Stimulated activated naive B cell treated with anti-CD40 and anti-IgM and Interleukin-4, amounts not matched to agents 10 μg/mL and 1 μg/mL and 100 μg/mL, for 72 hours (primary cell): Measurements from ENCODE around the gene UGT1A4.

Source experiments
- ATAC-seq, 2 donors: fragments of 150-1000 bp; cut with Tn5 transposase; replicated peaks; 2 replicates each; pipeline ENCODE4 v1.10.0; 2021; ENCODE audit warnings: moderate library complexity in 1 of 2
- DNase-seq: peaks from one replicate; pipeline ENCODE4 v3.0.0; 2021
- H3K27ac Mint-ChIP-seq: one replicate; pipeline ENCODE4 v1.8.0; 2022; ENCODE audit warnings: mild to moderate bottlenecking, mixed read lengths
- H3K27me3 Mint-ChIP-seq, 2 donors: one replicate each; pipeline ENCODE4 v1.8.0; 2022; ENCODE audit warnings: mixed read lengths in 2 of 2
- H3K36me3 Mint-ChIP-seq, 2 donors: one replicate each; pipeline ENCODE4 v1.8.0; 2022; ENCODE audit warnings: mixed read lengths in 2 of 2, mild to moderate bottlenecking in 1 of 2
- H3K4me1 Mint-ChIP-seq, 2 donors: one replicate each; pipeline ENCODE4 v1.8.0; 2022; ENCODE audit warnings: mixed read lengths in 2 of 2, mild to moderate bottlenecking in 1 of 2
- H3K4me3 Mint-ChIP-seq, 2 donors: one replicate each; pipeline ENCODE4 v1.8.0; 2022; ENCODE audit warnings: mild to moderate bottlenecking in 2 of 2, mixed read lengths in 2 of 2, moderate library complexity in 1 of 2
- H3K9me3 Mint-ChIP-seq, 2 donors: one replicate each; pipeline ENCODE4 v1.8.0; 2022; ENCODE audit warnings: mixed read lengths in 2 of 2, mild to moderate bottlenecking in 1 of 2

UGT1A4 gene

DNA sequence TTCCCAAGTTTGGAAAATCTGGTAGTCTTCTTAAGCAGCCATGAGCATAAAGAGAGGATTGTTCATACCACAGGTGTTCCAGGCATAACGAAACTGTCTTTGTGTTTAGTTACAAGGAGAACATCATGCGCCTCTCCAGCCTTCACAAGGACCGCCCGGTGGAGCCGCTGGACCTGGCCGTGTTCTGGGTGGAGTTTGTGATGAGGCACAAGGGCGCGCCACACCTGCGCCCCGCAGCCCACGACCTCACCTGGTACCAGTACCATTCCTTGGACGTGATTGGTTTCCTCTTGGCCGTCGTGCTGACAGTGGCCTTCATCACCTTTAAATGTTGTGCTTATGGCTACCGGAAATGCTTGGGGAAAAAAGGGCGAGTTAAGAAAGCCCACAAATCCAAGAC, 53.6 kb downstream of the UGT1A4 start:
- Mint-ChIP-seq H3K4me1 (no peaks in the 10 kb centered on the region), H3K36me3 (peaks cover 6 to 9% of the 10 kb centered on the region in 2 donors), H3K9me3 (peaks cover 9 to 12% of the 10 kb centered on the region in 2 donors), H3K27me3 (peaks cover 12 to 17% of the 10 kb centered on the region in 2 donors), H3K27ac (no peak overlapping the region), H3K4me3 (no peak overlapping the region)
- ATAC-seq (no peak), DNase-seq (no peak)

DNA sequence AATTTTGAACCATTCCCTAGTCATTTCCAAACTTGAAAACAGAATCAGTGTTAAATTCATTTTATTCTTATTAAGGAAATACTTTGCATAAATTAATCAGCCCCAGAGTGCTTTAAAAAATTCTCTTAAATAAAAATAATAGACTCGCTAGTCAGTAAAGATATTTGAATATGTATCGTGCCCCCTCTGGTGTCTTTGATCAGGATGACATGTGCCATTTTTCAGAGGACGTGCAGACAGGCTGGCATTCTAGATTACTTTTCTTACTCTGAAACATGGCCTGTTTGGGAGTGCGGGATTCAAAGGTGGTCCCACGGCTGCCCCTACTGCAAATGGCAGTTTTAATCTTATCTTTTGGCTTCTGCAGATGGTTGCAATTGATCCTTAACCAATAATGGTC, 54.0 kb downstream of the UGT1A4 start:
- peaks cover 12 to 15% of the 10 kb centered on the region in 2 donors for H3K27me3 Mint-ChIP-seq
- DNase-seq (no peak), ATAC-seq (no peak)
- H3K4me3 Mint-ChIP-seq = no peak overlapping the region
- H3K36me3 Mint-ChIP-seq = peaks cover 6 to 9% of the 10 kb centered on the region in 2 donors
- H3K4me1 Mint-ChIP-seq = no peaks in the 10 kb centered on the region
- peaks cover 9 to 13% of the 10 kb centered on the region in 2 donors for H3K9me3 Mint-ChIP-seq
- H3K27ac Mint-ChIP-seq = no peak overlapping the region

DNA sequence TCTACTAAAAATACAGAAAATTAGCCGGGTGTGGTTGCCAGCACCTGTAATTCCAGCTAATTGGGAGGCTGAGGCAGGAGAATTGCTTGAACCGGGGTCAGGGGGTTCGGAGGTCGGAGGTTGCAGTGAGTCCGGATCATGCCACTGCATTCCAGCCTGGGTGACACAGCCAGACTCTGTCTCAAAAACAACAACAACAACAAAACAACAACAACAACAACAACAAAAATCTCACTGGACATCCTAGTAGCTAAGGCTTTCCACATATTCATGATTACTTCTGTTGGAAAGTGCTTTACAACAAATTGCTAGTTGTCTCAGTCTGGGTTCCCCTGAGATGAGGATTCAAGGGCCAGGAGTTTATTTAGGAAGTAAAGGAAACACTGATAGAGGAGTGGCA, 55.3 kb downstream of the UGT1A4 start:
- DNase-seq (no peak), ATAC-seq (no peak)
- H3K36me3 Mint-ChIP-seq = peaks cover 6 to 9% of the 10 kb centered on the region in 2 donors
- no peaks in the 10 kb centered on the region for H3K4me1 Mint-ChIP-seq
- H3K9me3 Mint-ChIP-seq = peaks cover 9 to 15% of the 10 kb centered on the region in 2 donors
- peaks cover 17 to 24% of the 10 kb centered on the region in 2 donors for H3K27me3 Mint-ChIP-seq
- no peak overlapping the region for H3K4me3 Mint-ChIP-seq
- no peak overlapping the region for H3K27ac Mint-ChIP-seq

DNA sequence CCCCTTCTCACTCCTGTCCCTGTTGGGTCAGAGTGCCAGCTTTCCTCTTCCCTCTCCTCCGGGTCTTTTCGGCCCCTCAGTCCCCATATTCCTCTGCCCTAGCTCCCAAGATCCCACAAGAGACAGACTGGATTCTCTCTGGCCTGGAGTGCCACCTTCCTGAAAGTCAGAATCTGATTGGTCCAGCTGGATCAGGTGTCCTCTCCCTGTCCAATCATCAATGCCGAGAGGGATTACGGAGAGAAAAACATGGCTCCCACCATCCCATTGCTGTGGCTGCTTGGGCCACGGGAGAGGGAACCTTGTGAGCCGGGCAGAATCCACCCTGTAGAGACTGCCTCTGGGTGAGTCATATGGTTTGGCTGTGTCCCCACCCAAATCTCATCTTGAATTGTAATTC, 56.9 kb downstream of the UGT1A4 start:
- Mint-ChIP-seq H3K36me3 (peaks cover 4 to 9% of the 10 kb centered on the region in 2 donors), H3K9me3 (peaks cover 9 to 17% of the 10 kb centered on the region in 2 donors), H3K4me1 (no peaks in the 10 kb centered on the region), H3K27ac (no peak overlapping the region), H3K4me3 (no peak overlapping the region), H3K27me3 (peaks cover 20 to 31% of the 10 kb centered on the region in 2 donors)
- DNase-seq (no peak), ATAC-seq (no peak)

DNA sequence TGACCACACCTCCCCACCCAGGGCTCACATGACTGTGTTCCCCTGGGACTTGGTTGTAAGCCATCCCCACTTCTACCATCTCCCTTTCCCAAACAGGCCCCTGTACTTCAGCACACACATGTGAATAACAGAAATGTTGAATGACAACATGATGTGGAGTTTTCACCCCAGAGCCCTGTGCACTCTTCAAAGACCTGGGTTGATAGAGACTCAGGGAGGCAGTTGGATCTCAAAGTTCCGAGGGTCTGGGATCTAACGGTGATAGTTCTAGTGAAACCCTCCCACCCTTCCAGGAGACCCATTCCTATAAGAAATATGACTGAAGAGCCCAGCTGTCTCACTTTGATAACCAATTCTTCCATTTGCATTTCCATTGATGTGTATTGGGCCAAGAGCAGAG, 59.5 kb downstream of the UGT1A4 start, which contains the start of gene MROH2A:
MROH2A (plus strand) TSS at position 301 of the 400 bp plus-strand sequence. CDS start 1,029 bp downstream, outside the sequence.
- no peak within 1 kb of the TSS for H3K4me3 Mint-ChIP-seq
- H3K27ac Mint-ChIP-seq = no peak within 1 kb of the TSS
- peaks cover 30 to 38% of the 10 kb centered on the region in 2 donors for H3K27me3 Mint-ChIP-seq
- H3K9me3 Mint-ChIP-seq = peaks cover 9 to 21% of the 10 kb centered on the region in 2 donors
- DNase-seq = no peak
- H3K4me1 Mint-ChIP-seq = no peaks in the 10 kb centered on the region
- no peak for ATAC-seq
- H3K36me3 Mint-ChIP-seq = peaks cover 4 to 9% of the 10 kb centered on the region in 2 donors

DNA sequence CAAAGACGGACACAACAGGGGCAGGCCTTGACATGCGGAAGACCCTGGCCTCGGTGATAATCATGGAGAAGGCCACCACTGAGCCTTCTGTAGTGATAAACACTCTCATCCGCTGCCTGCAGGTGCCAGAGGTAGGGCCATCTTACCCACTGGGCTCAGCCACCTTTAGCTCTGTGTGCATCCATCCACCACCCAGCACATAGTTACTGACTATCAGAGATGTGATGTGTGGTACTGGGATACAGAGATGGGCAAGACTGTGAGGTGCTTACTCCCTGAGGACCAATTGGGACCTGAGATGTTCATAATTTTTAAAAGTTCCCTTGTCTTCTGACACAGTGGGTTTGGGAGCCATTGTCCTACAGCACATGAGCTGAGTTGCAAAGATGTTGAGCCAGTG, 61.2 kb downstream of the UGT1A4 start:
- Mint-ChIP-seq H3K36me3 (peaks cover 4 to 9% of the 10 kb centered on the region in 2 donors), H3K27me3 (peaks cover 36 to 37% of the 10 kb centered on the region in 2 donors), H3K4me3 (no peak overlapping the region), H3K9me3 (peaks cover 9 to 21% of the 10 kb centered on the region in 2 donors), H3K4me1 (no peaks in the 10 kb centered on the region), H3K27ac (no peak overlapping the region)
- DNase-seq (no peak), ATAC-seq (no peak)

DNA sequence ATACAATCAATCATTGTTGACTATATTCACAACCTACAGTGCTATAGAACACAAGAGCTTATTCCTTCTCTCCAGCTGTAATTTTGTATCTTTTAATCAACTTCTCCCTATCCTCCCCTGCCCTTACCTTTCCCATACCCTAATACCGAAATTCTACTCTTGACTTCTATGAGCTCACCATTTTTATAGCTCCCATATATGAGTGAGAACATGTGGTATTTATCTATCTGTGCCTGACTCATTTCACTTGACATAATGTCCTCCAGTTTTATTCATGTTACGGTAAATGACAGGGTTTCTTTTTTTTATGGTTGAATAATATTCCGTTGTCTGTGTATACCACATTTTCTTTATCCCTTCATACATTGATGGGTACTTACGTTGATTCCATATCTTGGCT, 62.2 kb downstream of the UGT1A4 start:
- Mint-ChIP-seq H3K4me1 (no peaks in the 10 kb centered on the region), H3K4me3 (no peak overlapping the region), H3K27me3 (peaks cover 33 to 43% of the 10 kb centered on the region in 2 donors), H3K9me3 (peaks cover 8 to 23% of the 10 kb centered on the region in 2 donors), H3K36me3 (peaks cover 0 to 7% of the 10 kb centered on the region in 2 donors), H3K27ac (no peak overlapping the region)
- ATAC-seq (no peak), DNase-seq (no peak)

DNA sequence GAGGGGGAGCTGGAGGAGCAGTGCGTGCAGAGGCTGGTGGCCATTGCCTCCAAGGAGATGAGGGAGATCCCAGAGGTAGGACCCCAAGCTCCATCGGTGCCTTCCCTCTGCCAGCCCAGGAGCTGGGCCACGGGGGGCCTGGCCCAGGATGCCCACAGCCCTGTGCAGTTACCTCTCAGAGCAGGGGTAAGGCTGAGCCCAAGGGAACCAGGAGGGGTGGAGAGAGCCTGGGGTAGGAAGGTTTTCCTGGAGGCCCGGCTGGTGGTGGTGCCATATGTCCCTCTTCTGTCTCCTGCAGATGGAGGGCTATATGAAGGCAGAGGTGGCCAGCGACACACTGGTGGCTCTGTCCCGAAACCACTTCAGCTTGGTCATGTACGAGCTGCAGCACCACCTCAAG, 71.0 kb downstream of the UGT1A4 start:
- ATAC-seq (no peak), DNase-seq (no peak)
- peaks cover 15 to 21% of the 10 kb centered on the region in 2 donors for H3K27me3 Mint-ChIP-seq
- no peak overlapping the region for H3K27ac Mint-ChIP-seq
- H3K9me3 Mint-ChIP-seq = peaks cover 9 to 11% of the 10 kb centered on the region in 2 donors
- H3K36me3 Mint-ChIP-seq = peaks cover 4% of the 10 kb centered on the region in 2 donors
- no peaks in the 10 kb centered on the region for H3K4me1 Mint-ChIP-seq
- no peak overlapping the region for H3K4me3 Mint-ChIP-seq

DNA sequence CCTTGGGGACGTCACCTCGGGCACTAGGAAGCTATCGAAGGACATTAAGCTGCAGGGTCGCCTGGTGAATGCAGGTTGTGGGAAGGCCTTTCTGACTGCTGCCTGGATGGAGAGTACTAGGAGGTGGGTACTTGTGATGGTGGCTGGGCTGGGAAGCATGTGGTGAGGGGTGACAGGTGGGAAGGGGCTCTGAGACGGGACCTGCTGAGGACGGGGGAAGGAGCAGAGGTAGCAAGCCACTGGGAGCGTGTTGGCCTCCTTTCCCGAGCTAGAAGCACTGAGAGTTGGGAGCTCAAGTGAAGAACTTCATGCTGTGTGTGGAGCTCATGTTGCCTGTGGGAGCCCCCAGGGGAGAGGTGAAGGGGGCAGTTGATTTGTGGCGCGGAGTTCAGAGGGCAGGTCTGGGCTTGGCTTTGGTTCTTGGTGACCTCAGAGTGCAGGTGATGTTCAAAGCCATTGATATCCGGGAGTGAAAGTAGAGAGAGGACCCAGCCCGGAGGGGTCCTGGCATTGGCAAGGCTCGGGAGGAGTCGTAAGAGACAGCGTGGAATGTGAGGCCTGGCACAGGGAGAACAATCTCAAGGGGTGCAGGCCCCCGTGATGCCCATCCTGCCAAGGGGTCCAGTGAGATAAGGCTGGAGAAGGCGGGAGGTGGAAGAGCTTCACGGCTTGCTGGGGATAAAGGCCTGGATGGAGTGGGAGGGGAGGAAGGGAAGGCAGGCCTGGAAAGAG, 72.8 kb downstream of the UGT1A4 start:
- no peaks in the 10 kb centered on the region for H3K4me1 Mint-ChIP-seq
- peaks cover 0 to 1% of the 10 kb centered on the region in 2 donors for H3K36me3 Mint-ChIP-seq
- no peak for DNase-seq
- no peak for ATAC-seq
- H3K27me3 Mint-ChIP-seq = peaks cover 10 to 15% of the 10 kb centered on the region in 2 donors
- no peak overlapping the region for H3K27ac Mint-ChIP-seq
- H3K9me3 Mint-ChIP-seq = peaks cover under 1 to 2% of the 10 kb centered on the region in 2 donors
- no peak overlapping the region for H3K4me3 Mint-ChIP-seq

DNA sequence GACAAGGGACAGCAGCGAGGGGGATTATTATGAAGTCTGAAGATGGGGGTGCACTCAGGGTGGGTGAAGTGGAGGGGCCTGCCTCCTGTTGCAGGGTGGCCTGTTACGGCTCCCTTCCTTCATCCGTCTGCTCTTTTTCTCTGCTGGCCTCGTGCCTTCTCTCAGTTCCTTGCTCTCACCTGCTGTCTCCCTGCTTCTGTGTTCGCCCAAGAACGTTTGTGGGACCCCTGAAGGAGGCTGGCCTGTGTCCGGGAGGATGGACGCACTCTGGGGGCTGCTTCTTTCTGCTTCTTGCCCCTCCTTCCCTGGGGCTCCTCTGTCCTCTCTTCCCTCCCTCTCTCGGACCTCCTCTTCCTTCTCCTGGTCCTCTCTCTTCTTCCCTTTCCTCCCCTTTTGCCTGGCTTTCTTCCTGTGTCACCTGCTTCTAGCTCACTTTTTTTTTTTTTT, 73.4 kb downstream of the UGT1A4 start:
- H3K27ac Mint-ChIP-seq = no peak overlapping the region
- DNase-seq (no peak), ATAC-seq (no peak)
- no peaks in the 10 kb centered on the region for H3K9me3 Mint-ChIP-seq
- no peaks in the 10 kb centered on the region for H3K4me1 Mint-ChIP-seq
- H3K36me3 Mint-ChIP-seq = no peaks in the 10 kb centered on the region
- H3K27me3 Mint-ChIP-seq = peaks cover 10 to 15% of the 10 kb centered on the region in 2 donors
- no peak overlapping the region for H3K4me3 Mint-ChIP-seq

DNA sequence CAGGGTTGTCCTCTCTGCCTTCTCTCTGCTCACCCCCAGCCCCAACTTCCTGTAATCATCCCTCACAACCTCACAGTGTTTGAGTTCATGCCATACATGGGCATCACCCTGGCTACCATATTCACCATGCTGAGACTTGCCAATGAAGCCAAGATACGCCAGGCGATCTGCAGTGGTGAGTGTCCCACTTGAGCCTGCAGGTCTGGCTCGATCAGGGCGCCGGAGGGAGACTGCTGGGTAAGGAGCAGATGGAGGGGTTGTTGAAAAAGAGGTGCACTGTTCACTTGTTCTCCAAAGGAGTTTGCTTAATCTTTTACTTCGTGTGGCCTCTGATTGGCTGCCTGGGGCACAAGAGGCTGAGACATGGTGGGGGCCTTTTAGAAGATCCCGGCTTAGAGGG, 74.2 kb downstream of the UGT1A4 start:
- Mint-ChIP-seq H3K27ac (no peak overlapping the region), H3K36me3 (no peaks in the 10 kb centered on the region), H3K4me1 (no peaks in the 10 kb centered on the region), H3K4me3 (no peak overlapping the region), H3K9me3 (no peaks in the 10 kb centered on the region), H3K27me3 (peaks cover 10 to 15% of the 10 kb centered on the region in 2 donors)
- no peak for DNase-seq
- no peak for ATAC-seq

DNA sequence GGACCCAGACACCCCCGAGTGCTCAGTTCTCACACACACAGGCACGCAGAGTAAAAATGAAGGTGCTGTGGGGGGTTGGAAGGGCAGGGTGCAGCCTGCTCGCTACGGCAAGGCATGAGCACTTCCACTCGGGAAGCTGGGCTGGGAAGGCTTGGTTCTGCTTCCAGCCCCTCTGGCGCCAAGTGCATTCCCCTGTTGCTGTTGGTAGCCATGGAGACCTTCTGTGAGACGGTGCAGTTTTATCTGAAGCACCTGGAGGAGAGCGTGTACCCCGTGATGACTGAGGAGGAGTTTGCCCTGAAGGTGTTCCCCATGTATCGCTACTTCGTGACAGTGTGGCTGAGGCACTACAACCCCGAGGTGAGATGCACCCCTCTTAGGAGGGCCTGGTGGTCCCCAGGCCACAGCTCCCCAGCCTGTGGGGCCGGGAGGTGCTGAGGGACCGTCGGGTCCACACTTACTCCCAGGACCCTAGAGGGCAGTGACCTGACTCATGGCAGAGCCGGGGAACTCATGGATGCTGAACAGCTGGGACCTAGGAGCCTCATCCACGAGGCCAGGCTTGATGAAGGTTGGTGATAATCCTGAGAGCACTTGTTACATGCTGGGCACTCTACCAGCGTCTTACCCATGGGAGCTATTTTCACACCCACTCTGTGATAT, 75.1 kb downstream of the UGT1A4 start:
- ATAC-seq = no peak
- Mint-ChIP-seq H3K4me3 (no peak overlapping the region), H3K36me3 (no peaks in the 10 kb centered on the region), H3K9me3 (no peaks in the 10 kb centered on the region), H3K27me3 (peaks cover 10 to 15% of the 10 kb centered on the region in 2 donors), H3K4me1 (no peaks in the 10 kb centered on the region), H3K27ac (no peak overlapping the region)
- no peak for DNase-seq

DNA sequence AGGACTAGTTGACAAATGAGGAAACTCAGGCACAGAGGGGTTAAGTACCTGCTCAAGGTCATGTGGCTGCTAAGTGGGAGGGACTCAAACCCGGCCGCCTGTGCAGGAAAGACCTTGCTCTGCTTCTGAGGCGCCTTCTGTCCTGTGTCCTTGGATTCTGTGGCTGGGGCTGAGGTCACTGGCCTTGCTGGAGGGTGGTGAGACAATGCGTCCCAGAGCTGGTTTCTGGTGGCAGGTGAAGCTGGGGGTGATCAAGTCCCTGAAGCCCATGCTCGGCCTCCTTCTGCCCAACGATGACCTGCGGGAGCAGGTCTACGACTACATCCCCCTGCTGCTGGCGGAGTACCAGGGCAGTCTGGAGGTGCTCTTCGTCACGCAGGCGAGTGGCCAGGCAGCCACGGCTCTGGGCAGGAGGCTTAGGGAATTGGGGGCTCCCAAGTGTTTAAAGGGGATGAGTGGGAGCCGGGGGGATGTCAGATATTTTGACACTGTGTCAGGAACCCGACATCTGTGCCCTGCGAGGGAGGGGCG, 75.7 kb downstream of the UGT1A4 start:
- H3K4me1 Mint-ChIP-seq = no peaks in the 10 kb centered on the region
- H3K4me3 Mint-ChIP-seq = no peak overlapping the region
- no peaks in the 10 kb centered on the region for H3K36me3 Mint-ChIP-seq
- no peak for ATAC-seq
- H3K9me3 Mint-ChIP-seq = no peaks in the 10 kb centered on the region
- peaks cover 8 to 15% of the 10 kb centered on the region in 2 donors for H3K27me3 Mint-ChIP-seq
- H3K27ac Mint-ChIP-seq = no peak overlapping the region
- no peak for DNase-seq

DNA sequence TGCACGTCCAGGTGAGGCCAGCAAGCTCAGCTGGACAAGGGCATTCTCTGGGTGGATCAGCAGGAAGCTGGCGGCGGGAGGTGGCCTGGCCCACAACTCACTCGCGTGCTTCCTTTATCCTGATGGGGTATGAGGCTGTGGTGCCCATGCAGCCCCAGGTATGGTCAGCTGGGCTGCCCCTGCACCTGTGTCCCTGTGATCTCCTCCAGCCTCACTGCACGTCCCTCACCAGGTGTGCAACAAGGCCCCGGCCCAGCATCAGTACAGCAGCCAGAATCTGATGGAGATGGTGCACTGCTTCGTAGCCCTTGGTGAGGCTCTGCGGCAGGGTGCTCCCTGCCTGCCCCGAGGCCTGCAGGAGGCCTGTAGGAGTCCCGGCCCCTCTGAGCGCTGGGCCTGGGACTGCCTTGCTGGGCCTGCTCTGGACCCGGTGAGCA, 77.2 kb downstream of the UGT1A4 start:
- Mint-ChIP-seq H3K4me1 (no peaks in the 10 kb centered on the region), H3K27me3 (peaks cover 5 to 15% of the 10 kb centered on the region in 2 donors), H3K27ac (no peak overlapping the region), H3K4me3 (no peak overlapping the region), H3K9me3 (no peaks in the 10 kb centered on the region), H3K36me3 (no peaks in the 10 kb centered on the region)
- ATAC-seq (no peak), DNase-seq (no peak)
